HepG2 (cell line): ENCODE results near the gene MLH1. TPM values are rescaled to one million over a fixed set of nuclear protein-coding genes. Genes with fewer than 3 reads are reported as not detected.
A peak's percentile ranks its signal among the peaks of the same experiment; 100 is the strongest.

ENCODE experiments used
- ATAC-seq: fragments of 200-7000 bp; cut with Tn5 transposase; 3 replicates; pipeline ENCODE4 v1.9.1; 2020; ENCODE audit warnings: mild to moderate bottlenecking, moderate library complexity
- BruUV-seq: library from RNA; stranded (reverse); fragments of 400-500 nt; replicated peaks from 2 replicates; lab custom pipeline; 2021; lab: Mats Ljungman, UMichigan
- CTCF ChIA-PET: fragments of 300-600 bp; formaldehyde crosslinking; extraction: SDS; loops from one replicate; lab custom pipeline; 2021; ENCODE audit warnings: low total read pairs, inconsistent platforms, low intra/inter-chr PET ratio; lab: Yijun Ruan, JAX
- POLR2A ChIA-PET: fragments of 350-600 bp; sonication (Branson Sonifier 250); formaldehyde crosslinking; loops from one replicate; lab custom pipeline; 2020; ENCODE audit warnings: antibody characterized with exemption, inconsistent platforms; lab: Yijun Ruan, JAX
- DNase-seq: peaks from one replicate; pipeline ENCODE4 v3.0.0-alpha.2; 2015; ENCODE audit warnings: low spot score
- FAIRE-seq: peaks from 3 replicates; lab custom pipeline; 2011; peaks lifted over from hg19 to GRCh38; lab: Jason Lieb, UNC
- H2AFZ ChIP-seq: one replicate; pipeline ENCODE4 v1.6.1; 2011; ENCODE audit warnings: low read length, inconsistent platforms
- H3K27ac ChIP-seq: fragments of 300-600 bp; 3 replicates; pipeline ENCODE4 v1.8.0; 2011; ENCODE audit warnings: mixed run types, mild to moderate bottlenecking, mixed read lengths, low read length, inconsistent platforms; ENCODE audit not compliant: insufficient read depth; ENCODE audit errors: extremely low read length
- H3K27me3 ChIP-seq, 2 experiments: fragments of 200-600 bp in 1 of 2; 2 replicates in 1 of 2; 3 replicates in 1 of 2; pipeline versions ENCODE4 v1.6.0 to v1.8.0; 2011; ENCODE audit warnings: low read length in 2 of 2, mild to moderate bottlenecking in 2 of 2, moderate library complexity in 2 of 2, inconsistent platforms in 1 of 2; ENCODE audit not compliant: insufficient read depth in 2 of 2, control insufficient read depth in 1 of 2
- H3K36me3 ChIP-seq, 2 experiments: fragments of 200-600 bp in 1 of 2; replicated peaks in 1 of 2; 2 replicates in 1 of 2; 3 replicates in 1 of 2; pipeline versions ENCODE4 v1.5.1 to v1.8.0; 2011; ENCODE audit warnings: low read length in 2 of 2, inconsistent platforms in 1 of 2; ENCODE audit not compliant: insufficient read depth in 2 of 2, control insufficient read depth in 1 of 2
- H3K4me1 ChIP-seq: 2 replicates; pipeline ENCODE4 v1.5.1; 2012; ENCODE audit warnings: low read length, inconsistent platforms; ENCODE audit not compliant: insufficient read depth
- H3K4me2 ChIP-seq: 2 replicates; pipeline ENCODE4 v1.6.0; 2011; ENCODE audit warnings: low read depth, low read length, inconsistent platforms
- H3K4me3 ChIP-seq, 3 experiments: fragments of 200-600 bp in 1 of 3; sonication (generic), shearing (Covaris generic) in 1 of 3; replicated peaks in 1 of 3; 2 replicates each; pipeline ENCODE4 v1.5.1; 2011 to 2016; ENCODE audit warnings: low read length in 3 of 3, inconsistent platforms in 2 of 3, low read depth in 2 of 3, mild to moderate bottlenecking in 2 of 3, control low read depth in 1 of 3, mixed read lengths in 1 of 3; ENCODE audit not compliant: insufficient read depth in 1 of 3
- H3K79me2 ChIP-seq: one replicate; pipeline ENCODE4 v1.6.1; 2011; ENCODE audit warnings: low read length, inconsistent platforms; ENCODE audit not compliant: insufficient read depth
- H3K9ac ChIP-seq: 2 replicates; pipeline ENCODE4 v1.6.0; 2011; ENCODE audit warnings: mild to moderate bottlenecking, low read depth, low read length, inconsistent platforms; ENCODE audit not compliant: insufficient read depth
- H3K9me3 ChIP-seq: 2 replicates; pipeline ENCODE4 v1.5.1; 2012; ENCODE audit warnings: mild to moderate bottlenecking, low read length
- H4K20me1 ChIP-seq: 2 replicates; pipeline ENCODE4 v1.6.0; 2011; ENCODE audit warnings: inconsistent platforms, mild to moderate bottlenecking, low read length, moderate library complexity; ENCODE audit not compliant: insufficient read depth
- ARID5B ChIP-seq: IDR thresholded peaks from 2 replicates; pipeline ENCODE4 v1.4.0; 2020; ENCODE audit warnings: mild to moderate bottlenecking, missing genetic modification reagents
- CBX1 ChIP-seq: IDR thresholded peaks from one replicate; pipeline ENCODE4 v1.6.1; 2016; ENCODE audit warnings: antibody characterized with exemption, low read depth
- CENPBD1 ChIP-seq: sonication (generic); formaldehyde crosslinking; IDR thresholded peaks from 2 replicates; pipeline ENCODE4 v1.8.0; 2022; ENCODE audit warnings: missing genetic modification reagents, low read depth, mild to moderate bottlenecking, borderline replicate concordance
- HMG20B ChIP-seq: conservative IDR thresholded peaks from 2 replicates; pipeline ENCODE4 v1.6.1; 2016; ENCODE audit warnings: missing genetic modification reagents, missing compliant biosample characterization
- HMGA1 ChIP-seq: sonication (generic); formaldehyde crosslinking; conservative IDR thresholded peaks from 2 replicates; pipeline ENCODE4 v1.4.0; 2020; ENCODE audit warnings: missing genetic modification reagents
- MEF2D ChIP-seq: sonication (generic); formaldehyde crosslinking; IDR thresholded peaks from 2 replicates; pipeline ENCODE4 v1.5.1; 2020; ENCODE audit warnings: mild to moderate bottlenecking, missing genetic modification reagents
- SMAD1 ChIP-seq: sonication (generic); formaldehyde crosslinking; IDR thresholded peaks from 2 replicates; pipeline ENCODE4 v1.4.0; 2020; ENCODE audit warnings: missing genetic modification reagents, low read depth, mild to moderate bottlenecking, borderline replicate concordance
- ZFYVE20 ChIP-seq: sonication (generic); formaldehyde crosslinking; IDR thresholded peaks from 2 replicates; pipeline ENCODE4 v1.8.0; 2023; ENCODE audit warnings: low read depth, mild to moderate bottlenecking, moderate library complexity, missing genetic modification reagents, borderline replicate concordance
- ZNF589 ChIP-seq: sonication (generic); formaldehyde crosslinking; conservative IDR thresholded peaks from 2 replicates; pipeline ENCODE4 v1.8.0; 2022; ENCODE audit warnings: mild to moderate bottlenecking, moderate library complexity, missing genetic modification reagents
- WGBS: methylation state at CpG from one replicate; pipeline ENCODE4 v1.1.6; 2017; ENCODE audit warnings: low lambda C conversion rate; 5-methylcytosine and 5-hydroxymethylcytosine counted together
- in situ Hi-C: cut with HindIII; loops from 2 replicates; pipeline ENCODE4 v1.10.0; 2017; ENCODE audit warnings: low pct_unique_long_range_greater_than_20kb; ENCODE audit not compliant: extremely low pct_ligation_motif_present
- intact Hi-C: fragments of 100-400 bp; cut with micrococcal nuclease; formaldehyde crosslinking; loops from one replicate; pipeline ENCODE4 v1.10.0; 2022; ENCODE audit not compliant: unreplicated experiment
- polyA plus RNA-seq, 8 experiments: library from polyadenylated mRNA; depleted of rRNA in 3 of 8; stranded (reverse) in 7 of 8; unstranded in 1 of 8; fragments of >200 nt; fragmentation: Illumina TruSeq in 4 of 8; extraction: Trizol in 4 of 8; gene quantifications; 2 replicates each; pipeline versions ENCODE4 v1.2.1 to v1.2.3, GENCODE V29; 2011 to 2016; ENCODE audit warnings: low read depth in 4 of 8, missing spikeins in 1 of 8, mixed read lengths in 1 of 8; ENCODE audit not compliant: insufficient read depth in 1 of 8
- total RNA-seq, 5 experiments: library from RNA; depleted of rRNA; stranded (reverse); fragments of >200 nt; fragmentation: Illumina TruSeq; extraction: Trizol; gene quantifications; 2 replicates each; pipeline ENCODE4 v1.2.3, GENCODE V29; 2016; ENCODE audit warnings: low read depth in 1 of 5

The MLH1 gene
- total and polyA plus RNA-seq, 2 of the 13 experiments (the other 11 are each of a cell fraction or from before 2014, with no cell fraction given): 29.5 to 70.8 TPM

GRCh38 chr3:37082317-37082716 lies 89.0 kb downstream of the MLH1 start (continued):
- TF ChIP-seq ARID5B (CRISPR knock-in tag) (peak; percentile 69), ZNF589 (CRISPR knock-in tag) (no peak)

- no peaks in the 10 kb centered on the region for H3K9me3 ChIP-seq
- no peak overlapping the region for H3K4me2 ChIP-seq
- ChIA-PET CTCF (no interaction called here), POLR2A (no interaction called here)
- in situ Hi-C loops: no loop called here
- H3K4me1 ChIP-seq: peaks cover 12% of the 10 kb centered on the region
- H3K36me3 ChIP-seq: peaks cover 0 to 23% of the 10 kb centered on the region in 2 experiments; a peak in 2 of 5 replicates
- TF ChIP-seq MEF2D (CRISPR knock-in tag): no peak
- TF ChIP-seq HMG20B: no peak
- TF ChIP-seq SMAD1 (CRISPR knock-in tag): no peak
- no peak for TF ChIP-seq CBX1
- TF ChIP-seq HMGA1 (CRISPR knock-in tag): no peak
- TF ChIP-seq CENPBD1: no peak
- TF ChIP-seq ZFYVE20 (CRISPR knock-in tag): no peak
- no peak overlapping the region for H2AFZ ChIP-seq
- DNase-seq (no peak), ATAC-seq (no peak), FAIRE-seq (no peak)
- intact Hi-C loops: no loop called here
- no peaks in the 10 kb centered on the region for H3K27me3 ChIP-seq
- H3K27ac ChIP-seq: no peak overlapping the region
- WGBS: 98% methylated on average over 6 of the region's 6 CpGs
- H4K20me1 ChIP-seq: no peaks in the 10 kb centered on the region
- no TSS peak for BruUV-seq
- no peak overlapping the region for H3K4me3 ChIP-seq
- no peaks in the 10 kb centered on the region for H3K79me2 ChIP-seq
- H3K9ac ChIP-seq: no peak overlapping the region
Observed at GRCh38 chr3:37086918-37087317, 93.6 kb downstream of the MLH1 start.
